Uterus (tissue), 4 donors: ENCODE measurements around the gene MEPCE. TPM values are rescaled to one million over a fixed set of nuclear protein-coding genes. Genes with fewer than 3 reads are reported as not detected.
A peak's percentile ranks its signal among the peaks of the same experiment; 100 is the strongest.

ENCODE experiments used
- DNase-seq, 2 donors: peaks; one replicate each; pipeline ENCODE4 v3.0.0-alpha.2; 2019 to 2020
- H3K27ac ChIP-seq, 2 donors: fragments of 200-600 bp; sonication (generic); 1 replicate in 1 of 2; 2 replicates in 1 of 2; pipeline ENCODE4 v1.5.1; 2016 to 2018
- H3K27me3 ChIP-seq, 2 donors: fragments of 200-600 bp; sonication (generic); one replicate each; pipeline ENCODE4 v1.5.1; 2018 to 2019; ENCODE audit warnings: control low read depth in 1 of 2
- H3K36me3 ChIP-seq, 2 donors: fragments of 200-600 bp; sonication (generic); one replicate each; pipeline ENCODE4 v1.5.1; 2019; ENCODE audit warnings: control low read depth in 1 of 2
- H3K4me1 ChIP-seq, 2 donors: fragments of 200-600 bp; sonication (generic); one replicate each; pipeline ENCODE4 v1.5.1; 2018 to 2019; ENCODE audit warnings: control low read depth in 1 of 2
- H3K4me3 ChIP-seq, 2 donors: fragments of 200-600 bp; sonication (generic); 1 replicate in 1 of 2; 2 replicates in 1 of 2; pipeline ENCODE4 v1.5.1; 2018 to 2019; ENCODE audit warnings: mild to moderate bottlenecking in 1 of 2
- H3K9me3 ChIP-seq, 2 donors: fragments of 200-600 bp; sonication (generic); one replicate each; pipeline ENCODE4 v1.5.1; 2019; ENCODE audit warnings: control low read depth in 1 of 2
- POLR2A ChIP-seq, 2 donors: fragments of 450-650 bp; IDR thresholded peaks; one replicate each; pipeline ENCODE4 v1.6.1; 2016; ENCODE audit warnings: antibody characterized with exemption in 2 of 2, mild to moderate bottlenecking in 1 of 2, moderate library complexity in 1 of 2
- intact Hi-C: fragments of 100-400 bp; cut with DNase I; formaldehyde crosslinking; loops from one replicate; pipeline ENCODE4 v1.15.1; 2023; ENCODE audit warnings: low total_unique reads
- total RNA-seq, 4 donors: library from RNA; depleted of rRNA in 3 of 4; stranded (reverse); fragments of >200 nt in 3 of 4; gene quantifications; one replicate each; pipeline versions ENCODE4 v1.1.0 to v1.2.4, GENCODE V29; 2014 to 2023
- TF ChIP-seq, protein P1 (sequence below), 4 experiments: fragments of 200-600 bp in 2 of 4; fragments of 450-650 bp in 2 of 4; sonication (generic) in 2 of 4; IDR thresholded peaks; one replicate each; pipeline ENCODE4 v1.5.1; 2016 to 2019; ENCODE audit warnings: antibody characterized with exemption in 4 of 4, mild to moderate bottlenecking in 2 of 4, moderate library complexity in 1 of 4
- donor health status: DM: yes; HTN: yes; CAD: no.

MEPCE gene
- total RNA-seq, 4 donors from 2014 or later = 21.2 to 44.2 (median 30.2) TPM

DNA sequence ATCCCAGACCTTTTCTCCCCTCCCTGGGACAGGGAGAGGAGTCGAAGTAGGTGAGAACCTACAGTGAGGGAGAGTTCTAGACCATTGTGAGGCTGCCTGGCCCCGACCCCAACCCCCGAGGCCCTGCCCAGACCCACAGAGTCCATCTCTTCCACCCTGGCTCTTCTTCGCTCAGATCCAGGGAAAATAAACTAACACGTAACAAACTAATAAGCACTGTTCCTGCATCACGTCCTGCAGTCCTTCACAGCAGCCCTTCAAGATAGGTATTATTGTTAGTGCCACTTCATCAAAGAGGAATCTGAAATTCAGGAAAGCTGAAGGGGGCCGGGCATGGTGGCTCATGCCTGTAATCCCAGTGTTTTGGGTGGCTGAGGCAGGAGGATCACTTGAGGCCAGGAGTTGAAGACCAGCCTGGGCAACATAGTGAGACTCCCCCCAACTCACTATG, 34.6 kb downstream of the MEPCE start, which contains the start of gene SPACDR:
Gene SPACDR, minus strand, starts transcription at position 51 of the 451 bp plus-strand sequence. CDS start 235 bp downstream, outside the sequence.
- no peaks in the 10 kb centered on the region for H3K27me3 ChIP-seq
- intact Hi-C loops = loop anchor here (10.0 kb wide), 1 partner anchor 221 kb away; no protein-coding TSS in a partner anchor
- no peak for DNase-seq
- no peaks in the 10 kb centered on the region for H3K9me3 ChIP-seq
- no peak within 1 kb of the TSS for H3K27ac ChIP-seq
- TF ChIP-seq, protein P1, sequence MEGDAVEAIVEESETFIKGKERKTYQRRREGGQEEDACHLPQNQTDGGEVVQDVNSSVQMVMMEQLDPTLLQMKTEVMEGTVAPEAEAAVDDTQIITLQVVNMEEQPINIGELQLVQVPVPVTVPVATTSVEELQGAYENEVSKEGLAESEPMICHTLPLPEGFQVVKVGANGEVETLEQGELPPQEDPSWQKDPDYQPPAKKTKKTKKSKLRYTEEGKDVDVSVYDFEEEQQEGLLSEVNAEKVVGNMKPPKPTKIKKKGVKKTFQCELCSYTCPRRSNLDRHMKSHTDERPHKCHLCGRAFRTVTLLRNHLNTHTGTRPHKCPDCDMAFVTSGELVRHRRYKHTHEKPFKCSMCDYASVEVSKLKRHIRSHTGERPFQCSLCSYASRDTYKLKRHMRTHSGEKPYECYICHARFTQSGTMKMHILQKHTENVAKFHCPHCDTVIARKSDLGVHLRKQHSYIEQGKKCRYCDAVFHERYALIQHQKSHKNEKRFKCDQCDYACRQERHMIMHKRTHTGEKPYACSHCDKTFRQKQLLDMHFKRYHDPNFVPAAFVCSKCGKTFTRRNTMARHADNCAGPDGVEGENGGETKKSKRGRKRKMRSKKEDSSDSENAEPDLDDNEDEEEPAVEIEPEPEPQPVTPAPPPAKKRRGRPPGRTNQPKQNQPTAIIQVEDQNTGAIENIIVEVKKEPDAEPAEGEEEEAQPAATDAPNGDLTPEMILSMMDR (IDR thresholded peaks at IDR 0.05) = no peak
- TF ChIP-seq POLR2A (IDR thresholded peaks at IDR 0.05) = no peak
- H3K36me3 ChIP-seq = no peaks in the 10 kb centered on the region
- H3K4me3 ChIP-seq = no peak within 1 kb of the TSS
- peaks cover 0 to 10% of the 10 kb centered on the region in 2 donors for H3K4me1 ChIP-seq

DNA sequence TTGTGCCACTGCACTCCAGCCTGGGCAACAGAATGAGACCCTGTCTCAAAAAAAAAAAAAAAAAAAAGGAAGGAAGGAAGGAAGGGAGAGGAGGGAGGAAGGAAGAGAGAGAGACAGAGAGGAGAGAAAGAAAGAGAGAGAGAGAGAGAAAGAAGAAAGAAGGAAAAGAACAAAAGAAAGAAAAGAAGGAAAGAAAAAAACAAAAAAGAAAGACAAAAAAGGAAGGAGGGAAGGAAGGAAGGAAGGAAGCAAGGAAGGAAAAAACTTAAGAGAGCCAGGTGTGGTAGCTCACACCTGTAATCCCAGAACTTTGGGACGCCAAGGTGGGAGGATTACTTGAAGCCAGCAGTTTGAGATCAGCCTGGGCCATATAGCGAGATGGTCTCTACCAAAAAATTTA, 35.2 kb downstream of the MEPCE start:
- Histone ChIP-seq H3K9me3 (no peaks in the 10 kb centered on the region), H3K4me3 (no peak overlapping the region), H3K27ac (no peak overlapping the region), H3K36me3 (no peaks in the 10 kb centered on the region), H3K27me3 (no peaks in the 10 kb centered on the region), H3K4me1 (peaks cover 0 to 10% of the 10 kb centered on the region in 2 donors)
- TF ChIP-seq, protein P1 (IDR thresholded peaks at IDR 0.05) = no peak
- no peak for TF ChIP-seq POLR2A (IDR thresholded peaks at IDR 0.05)
- intact Hi-C loops = loop anchor here (10.0 kb wide), 1 partner anchor 220 kb away; no protein-coding TSS in a partner anchor
- DNase-seq = no peak

DNA sequence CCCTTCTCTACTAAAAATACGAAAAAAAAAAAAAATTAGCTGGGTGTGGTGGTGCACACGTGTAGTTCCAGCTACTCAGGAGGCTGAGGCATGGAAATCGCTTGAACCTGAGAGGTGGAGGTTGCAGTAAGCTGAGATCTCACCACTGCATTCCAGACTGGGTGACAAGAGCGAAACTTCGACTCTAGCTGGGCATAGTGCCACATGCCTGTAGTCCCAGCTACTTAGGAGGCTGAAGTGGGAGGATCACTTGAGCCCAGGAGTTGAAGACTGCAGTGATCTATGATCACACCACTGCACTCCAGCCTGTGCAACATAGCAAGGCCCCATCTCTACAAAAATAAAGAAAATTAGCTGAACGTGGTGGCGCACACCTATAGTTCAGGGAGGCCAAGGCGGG, 35.7 kb downstream of the MEPCE start:
- peaks cover 0 to 10% of the 10 kb centered on the region in 2 donors for H3K4me1 ChIP-seq

DNA sequence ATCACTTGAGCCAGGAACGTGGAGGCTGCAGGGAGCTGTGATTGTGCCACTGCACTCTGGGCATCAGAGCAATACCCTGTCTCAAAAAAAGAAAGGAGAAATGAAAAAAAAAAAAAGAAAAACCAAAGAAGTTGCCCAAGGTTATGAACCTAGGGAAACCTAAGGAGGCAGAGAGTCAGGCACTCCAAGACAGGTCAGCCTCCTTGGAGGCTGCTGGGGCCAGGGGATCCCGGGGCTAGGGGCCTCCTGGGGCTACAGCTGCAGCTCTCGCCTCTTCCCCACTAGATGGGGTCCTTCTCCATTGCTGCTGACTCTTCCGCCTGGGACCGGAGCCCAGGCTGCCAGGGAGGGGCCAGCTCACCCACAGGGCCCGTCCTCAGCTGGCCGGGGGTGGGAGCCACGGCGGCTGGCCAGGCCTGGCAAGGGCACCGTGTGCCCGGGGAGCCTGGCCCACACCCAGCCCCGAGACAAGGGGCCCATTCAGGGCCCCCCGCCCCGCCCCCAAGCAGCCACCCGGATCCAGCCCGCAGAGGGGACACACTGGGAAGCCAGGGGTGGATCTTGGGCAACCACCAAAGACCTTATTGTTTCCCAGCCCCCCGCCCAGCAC, 36.2 kb downstream of the MEPCE start:
- Histone ChIP-seq H3K9me3 (no peaks in the 10 kb centered on the region), H3K27ac (peak overlapping the region; percentile 70 to 75), H3K27me3 (no peaks in the 10 kb centered on the region), H3K36me3 (no peaks in the 10 kb centered on the region), H3K4me1 (peaks cover 0 to 10% of the 10 kb centered on the region in 2 donors), H3K4me3 (no peak overlapping the region)
- peak; percentile 73 to 78 for DNase-seq
- intact Hi-C loops = loop anchor here (10.0 kb wide), 1 partner anchor 219 kb away; no protein-coding TSS in a partner anchor
- TF ChIP-seq POLR2A (IDR thresholded peaks at IDR 0.05) = no peak
- TF ChIP-seq, protein P1 (IDR thresholded peaks at IDR 0.05) = peak; percentile 71 to 81 (median 74)

More for the DNA sequence above, 35.7 kb downstream of the MEPCE start:
- TF ChIP-seq, protein P1 (IDR thresholded peaks at IDR 0.05) = no peak
- no peak for TF ChIP-seq POLR2A (IDR thresholded peaks at IDR 0.05)
- no peak overlapping the region for H3K4me3 ChIP-seq
- no peaks in the 10 kb centered on the region for H3K27me3 ChIP-seq
- no peaks in the 10 kb centered on the region for H3K9me3 ChIP-seq
- peak overlapping the region in 1 of 2 donors; percentile 75 for H3K27ac ChIP-seq
- H3K36me3 ChIP-seq = no peaks in the 10 kb centered on the region
- intact Hi-C loops = loop anchor here (10.0 kb wide), 1 partner anchor 220 kb away; no protein-coding TSS in a partner anchor
- DNase-seq = no peak
